ENCODE measurements around the gene ORAI3. TPM values are rescaled to one million over a fixed set of nuclear protein-coding genes. Genes with fewer than 3 reads are reported as not detected.

The ORAI3 gene
- total and polyA plus RNA-seq, 2 of the 13 experiments (the other 11 are each of a cell fraction or from before 2014, with no cell fraction given): 11.4 to 32.0 TPM

DNA sequence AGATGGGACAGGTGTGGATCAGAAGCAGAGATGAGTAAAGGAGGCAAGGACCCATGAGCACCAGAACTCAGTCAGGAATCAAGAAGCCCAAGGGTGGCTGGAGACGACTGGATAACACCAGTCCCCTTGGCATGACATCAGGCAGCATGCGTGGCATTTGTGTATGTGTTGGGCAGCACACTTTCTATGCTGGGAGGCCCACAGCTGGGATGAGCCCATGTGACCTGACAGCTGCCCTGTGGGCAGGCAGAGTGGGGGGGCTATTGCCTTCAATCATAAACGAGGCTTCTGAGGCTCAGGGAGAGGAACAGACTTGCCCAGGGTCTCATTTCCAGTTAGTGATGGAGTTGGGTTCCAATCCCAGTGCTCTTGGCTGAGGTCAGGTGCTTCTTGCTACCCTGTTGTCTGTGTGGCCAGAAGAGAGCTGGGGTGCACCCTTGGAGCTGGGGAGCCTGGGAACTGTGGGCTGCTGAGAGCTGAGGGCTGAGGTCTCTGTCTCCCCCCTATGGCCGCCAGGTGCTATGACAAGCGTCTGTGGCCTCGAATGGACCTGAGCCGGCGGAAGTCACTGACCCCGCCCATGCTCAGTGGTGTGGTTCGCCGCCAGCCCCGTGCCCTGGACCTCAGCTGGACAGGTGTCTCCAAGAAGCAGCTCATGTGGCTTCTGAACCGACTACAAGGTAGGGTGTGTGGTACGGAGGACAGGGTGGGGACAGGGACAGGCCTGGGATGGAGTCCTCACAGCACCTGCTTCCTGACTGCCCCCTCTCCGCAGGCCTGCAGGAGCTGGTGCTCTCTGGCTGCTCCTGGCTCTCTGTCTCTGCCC, 7.1 kb upstream of the ORAI3 start (continued):
- TF ChIP-seq, protein P1, sequence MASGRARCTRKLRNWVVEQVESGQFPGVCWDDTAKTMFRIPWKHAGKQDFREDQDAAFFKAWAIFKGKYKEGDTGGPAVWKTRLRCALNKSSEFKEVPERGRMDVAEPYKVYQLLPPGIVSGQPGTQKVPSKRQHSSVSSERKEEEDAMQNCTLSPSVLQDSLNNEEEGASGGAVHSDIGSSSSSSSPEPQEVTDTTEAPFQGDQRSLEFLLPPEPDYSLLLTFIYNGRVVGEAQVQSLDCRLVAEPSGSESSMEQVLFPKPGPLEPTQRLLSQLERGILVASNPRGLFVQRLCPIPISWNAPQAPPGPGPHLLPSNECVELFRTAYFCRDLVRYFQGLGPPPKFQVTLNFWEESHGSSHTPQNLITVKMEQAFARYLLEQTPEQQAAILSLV (CRISPR knock-in tag; IDR thresholded peaks at IDR 0.05; ENCODE audit: borderline replicate concordance): peak; percentile 47; the same call in 1 of the 2 replicates
- peak; percentile 48; the same call in 1 of the 2 replicates for TF ChIP-seq SP5 (CRISPR knock-in tag; IDR thresholded peaks at IDR 0.05; ENCODE audit: borderline replicate concordance, low read depth)
- TF ChIP-seq, protein P2, sequence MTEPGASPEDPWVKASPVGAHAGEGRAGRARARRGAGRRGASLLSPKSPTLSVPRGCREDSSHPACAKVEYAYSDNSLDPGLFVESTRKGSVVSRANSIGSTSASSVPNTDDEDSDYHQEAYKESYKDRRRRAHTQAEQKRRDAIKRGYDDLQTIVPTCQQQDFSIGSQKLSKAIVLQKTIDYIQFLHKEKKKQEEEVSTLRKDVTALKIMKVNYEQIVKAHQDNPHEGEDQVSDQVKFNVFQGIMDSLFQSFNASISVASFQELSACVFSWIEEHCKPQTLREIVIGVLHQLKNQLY (CRISPR knock-in tag; IDR thresholded peaks at IDR 0.05): no peak
- TF ChIP-seq POLR2A (IDR thresholded peaks at IDR 0.05; ENCODE audit: insufficient read depth in 1 of 2, low read depth in 2 of 2, low read length in 2 of 2): no peak
- TF ChIP-seq HMGXB4 (CRISPR knock-in tag; IDR thresholded peaks at IDR 0.05; ENCODE audit: borderline replicate concordance in 1 of 2, low read depth in 1 of 2): peak; percentile 69 to 79
- TF ChIP-seq ZNF724P (CRISPR knock-in tag; IDR thresholded peaks at IDR 0.05; ENCODE audit: borderline replicate concordance): no peak
- no peak; the same call in 1 of the 2 replicates for TF ChIP-seq SMC3 (IDR thresholded peaks at IDR 0.05; ENCODE audit: low read length)
- TF ChIP-seq, protein P3, sequence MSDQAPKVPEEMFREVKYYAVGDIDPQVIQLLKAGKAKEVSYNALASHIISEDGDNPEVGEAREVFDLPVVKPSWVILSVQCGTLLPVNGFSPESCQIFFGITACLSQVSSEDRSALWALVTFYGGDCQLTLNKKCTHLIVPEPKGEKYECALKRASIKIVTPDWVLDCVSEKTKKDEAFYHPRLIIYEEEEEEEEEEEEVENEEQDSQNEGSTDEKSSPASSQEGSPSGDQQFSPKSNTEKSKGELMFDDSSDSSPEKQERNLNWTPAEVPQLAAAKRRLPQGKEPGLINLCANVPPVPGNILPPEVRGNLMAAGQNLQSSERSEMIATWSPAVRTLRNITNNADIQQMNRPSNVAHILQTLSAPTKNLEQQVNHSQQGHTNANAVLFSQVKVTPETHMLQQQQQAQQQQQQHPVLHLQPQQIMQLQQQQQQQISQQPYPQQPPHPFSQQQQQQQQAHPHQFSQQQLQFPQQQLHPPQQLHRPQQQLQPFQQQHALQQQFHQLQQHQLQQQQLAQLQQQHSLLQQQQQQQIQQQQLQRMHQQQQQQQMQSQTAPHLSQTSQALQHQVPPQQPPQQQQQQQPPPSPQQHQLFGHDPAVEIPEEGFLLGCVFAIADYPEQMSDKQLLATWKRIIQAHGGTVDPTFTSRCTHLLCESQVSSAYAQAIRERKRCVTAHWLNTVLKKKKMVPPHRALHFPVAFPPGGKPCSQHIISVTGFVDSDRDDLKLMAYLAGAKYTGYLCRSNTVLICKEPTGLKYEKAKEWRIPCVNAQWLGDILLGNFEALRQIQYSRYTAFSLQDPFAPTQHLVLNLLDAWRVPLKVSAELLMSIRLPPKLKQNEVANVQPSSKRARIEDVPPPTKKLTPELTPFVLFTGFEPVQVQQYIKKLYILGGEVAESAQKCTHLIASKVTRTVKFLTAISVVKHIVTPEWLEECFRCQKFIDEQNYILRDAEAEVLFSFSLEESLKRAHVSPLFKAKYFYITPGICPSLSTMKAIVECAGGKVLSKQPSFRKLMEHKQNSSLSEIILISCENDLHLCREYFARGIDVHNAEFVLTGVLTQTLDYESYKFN (CRISPR knock-in tag; conservative IDR thresholded peaks at IDR 0.05): peak; percentile 48; the same call in 1 of the 2 replicates
- TF ChIP-seq, protein P4, sequence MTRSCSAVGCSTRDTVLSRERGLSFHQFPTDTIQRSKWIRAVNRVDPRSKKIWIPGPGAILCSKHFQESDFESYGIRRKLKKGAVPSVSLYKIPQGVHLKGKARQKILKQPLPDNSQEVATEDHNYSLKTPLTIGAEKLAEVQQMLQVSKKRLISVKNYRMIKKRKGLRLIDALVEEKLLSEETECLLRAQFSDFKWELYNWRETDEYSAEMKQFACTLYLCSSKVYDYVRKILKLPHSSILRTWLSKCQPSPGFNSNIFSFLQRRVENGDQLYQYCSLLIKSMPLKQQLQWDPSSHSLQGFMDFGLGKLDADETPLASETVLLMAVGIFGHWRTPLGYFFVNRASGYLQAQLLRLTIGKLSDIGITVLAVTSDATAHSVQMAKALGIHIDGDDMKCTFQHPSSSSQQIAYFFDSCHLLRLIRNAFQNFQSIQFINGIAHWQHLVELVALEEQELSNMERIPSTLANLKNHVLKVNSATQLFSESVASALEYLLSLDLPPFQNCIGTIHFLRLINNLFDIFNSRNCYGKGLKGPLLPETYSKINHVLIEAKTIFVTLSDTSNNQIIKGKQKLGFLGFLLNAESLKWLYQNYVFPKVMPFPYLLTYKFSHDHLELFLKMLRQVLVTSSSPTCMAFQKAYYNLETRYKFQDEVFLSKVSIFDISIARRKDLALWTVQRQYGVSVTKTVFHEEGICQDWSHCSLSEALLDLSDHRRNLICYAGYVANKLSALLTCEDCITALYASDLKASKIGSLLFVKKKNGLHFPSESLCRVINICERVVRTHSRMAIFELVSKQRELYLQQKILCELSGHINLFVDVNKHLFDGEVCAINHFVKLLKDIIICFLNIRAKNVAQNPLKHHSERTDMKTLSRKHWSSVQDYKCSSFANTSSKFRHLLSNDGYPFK (CRISPR knock-in tag; IDR thresholded peaks at IDR 0.05; ENCODE audit: borderline replicate concordance): peak; percentile 47; the same call in 1 of the 2 replicates
- TF ChIP-seq NFYC (CRISPR knock-in tag; IDR thresholded peaks at IDR 0.05): no peak
